HepG2 (cell line): ENCODE results near the gene MTCH2. TPM values are rescaled to one million over a fixed set of nuclear protein-coding genes. Genes with fewer than 3 reads are reported as not detected.
A peak's percentile ranks its signal among the peaks of the same experiment; 100 is the strongest.

Source experiments
- FOXA3 ChIP-seq: IDR thresholded peaks from 2 replicates; pipeline ENCODE4 v1.6.1; 2016; ENCODE audit warnings: missing genetic modification reagents, missing compliant biosample characterization
- FOXK1 ChIP-seq: sonication (generic); formaldehyde crosslinking; IDR thresholded peaks from 2 replicates; pipeline ENCODE4 v1.4.0; 2020; ENCODE audit warnings: low read depth, missing genetic modification reagents, borderline replicate concordance
- HHEX ChIP-seq: IDR thresholded peaks from 2 replicates; pipeline ENCODE4 v1.6.1; 2016; ENCODE audit warnings: control low read depth
- MXD4 ChIP-seq: IDR thresholded peaks from 2 replicates; pipeline ENCODE4 v1.6.1; 2016; ENCODE audit warnings: mild to moderate bottlenecking, missing biosample characterization, missing genetic modification reagents
- MXI1 ChIP-seq: IDR thresholded peaks from 3 replicates; pipeline ENCODE4 v1.6.1; 2012; ENCODE audit warnings: low read depth, low read length, inconsistent platforms, borderline replicate concordance
- NCOA2 ChIP-seq: sonication (generic); formaldehyde crosslinking; IDR thresholded peaks from 2 replicates; pipeline ENCODE4 v1.8.0; 2022; ENCODE audit warnings: inconsistent platforms
- REL ChIP-seq: sonication (generic); formaldehyde crosslinking; conservative IDR thresholded peaks from 2 replicates; pipeline ENCODE4 v1.8.0; 2022; ENCODE audit warnings: mild to moderate bottlenecking, missing genetic modification reagents, moderate library complexity
- SSRP1 ChIP-seq: IDR thresholded peaks from 2 replicates; pipeline ENCODE4 v1.6.1; 2016; ENCODE audit warnings: control low read depth
- TCF7 ChIP-seq: sonication (generic); IDR thresholded peaks from 2 replicates; pipeline ENCODE4 v1.6.1; 2016; ENCODE audit warnings: antibody characterized with exemption, low read depth
- TOE1 ChIP-seq: sonication (generic); formaldehyde crosslinking; IDR thresholded peaks from 2 replicates; pipeline ENCODE4 v1.4.0; 2020; ENCODE audit warnings: mild to moderate bottlenecking, missing genetic modification reagents
- XRCC5 ChIP-seq: fragments of 200-400 bp; formaldehyde crosslinking; optimal IDR thresholded peaks from 2 replicates; pipeline ENCODE3; 2017; ENCODE audit warnings: mild to moderate bottlenecking, low read length
- ZNF20 ChIP-seq: sonication (generic); formaldehyde crosslinking; IDR thresholded peaks from 2 replicates; pipeline ENCODE4 v1.4.0; 2020; ENCODE audit warnings: mild to moderate bottlenecking, moderate library complexity, missing genetic modification reagents
- ZNF337 ChIP-seq: sonication (generic); formaldehyde crosslinking; IDR thresholded peaks from 2 replicates; pipeline ENCODE4 v1.5.1; 2020; ENCODE audit warnings: missing genetic modification reagents, low read depth, mild to moderate bottlenecking, borderline replicate concordance
- ZNF501 ChIP-seq: sonication (generic); formaldehyde crosslinking; IDR thresholded peaks from 2 replicates; pipeline ENCODE4 v1.5.1; 2020; ENCODE audit warnings: mild to moderate bottlenecking, moderate library complexity, missing genetic modification reagents
- ZNF558 ChIP-seq: sonication (generic); formaldehyde crosslinking; IDR thresholded peaks from 2 replicates; pipeline ENCODE4 v1.9.0; 2022; ENCODE audit warnings: mild to moderate bottlenecking, missing genetic modification reagents, borderline replicate concordance
- ZNF563 ChIP-seq: sonication (generic); formaldehyde crosslinking; IDR thresholded peaks from 2 replicates; pipeline ENCODE4 v1.8.0; 2022; ENCODE audit warnings: mild to moderate bottlenecking, moderate library complexity, missing genetic modification reagents
- ZNF737 ChIP-seq: sonication (generic); formaldehyde crosslinking; IDR thresholded peaks from 2 replicates; pipeline ENCODE4 v1.5.0; 2020; ENCODE audit warnings: missing genetic modification reagents, mild to moderate bottlenecking, borderline replicate concordance
- ZNF816 ChIP-seq: sonication (generic); formaldehyde crosslinking; IDR thresholded peaks from 2 replicates; pipeline ENCODE4 v1.8.0; 2022; ENCODE audit warnings: missing genetic modification reagents, mild to moderate bottlenecking, borderline replicate concordance
- ZSCAN20 ChIP-seq: sonication (generic); formaldehyde crosslinking; IDR thresholded peaks from 2 replicates; pipeline ENCODE4 v1.4.0; 2020; ENCODE audit warnings: missing genetic modification reagents, mild to moderate bottlenecking, borderline replicate concordance
- polyA plus RNA-seq, 8 experiments: library from polyadenylated mRNA; depleted of rRNA in 3 of 8; stranded (reverse) in 7 of 8; unstranded in 1 of 8; fragments of >200 nt; fragmentation: Illumina TruSeq in 4 of 8; extraction: Trizol in 4 of 8; gene quantifications; 2 replicates each; pipeline versions ENCODE4 v1.2.1 to v1.2.3, GENCODE V29; 2011 to 2016; ENCODE audit warnings: low read depth in 4 of 8, missing spikeins in 1 of 8, mixed read lengths in 1 of 8; ENCODE audit not compliant: insufficient read depth in 1 of 8
- total RNA-seq, 5 experiments: library from RNA; depleted of rRNA; stranded (reverse); fragments of >200 nt; fragmentation: Illumina TruSeq; extraction: Trizol; gene quantifications; 2 replicates each; pipeline ENCODE4 v1.2.3, GENCODE V29; 2016; ENCODE audit warnings: low read depth in 1 of 5
- TF ChIP-seq, protein P1 (sequence below): sonication (generic); formaldehyde crosslinking; IDR thresholded peaks from 2 replicates; pipeline ENCODE4 v1.5.1; 2020; ENCODE audit warnings: mild to moderate bottlenecking, missing genetic modification reagents, borderline replicate concordance
- TF ChIP-seq, protein P2 (sequence below): sonication (generic); formaldehyde crosslinking; IDR thresholded peaks from 2 replicates; pipeline ENCODE4 v1.5.0; 2020; ENCODE audit warnings: missing genetic modification reagents, mild to moderate bottlenecking, borderline replicate concordance
- TF ChIP-seq, protein P3 (sequence below): sonication (generic); formaldehyde crosslinking; IDR thresholded peaks from 2 replicates; pipeline ENCODE4 v1.8.0; 2023; ENCODE audit warnings: mild to moderate bottlenecking, missing genetic modification reagents
- TF ChIP-seq, protein P4 (sequence below): sonication (generic); formaldehyde crosslinking; IDR thresholded peaks from 2 replicates; pipeline ENCODE4 v1.8.0; 2022; ENCODE audit warnings: mild to moderate bottlenecking, missing genetic modification reagents

The MTCH2 gene
- total and polyA plus RNA-seq, 2 of the 13 experiments (the other 11 are each of a cell fraction or from before 2014, with no cell fraction given): 112 to 272 TPM

DNA sequence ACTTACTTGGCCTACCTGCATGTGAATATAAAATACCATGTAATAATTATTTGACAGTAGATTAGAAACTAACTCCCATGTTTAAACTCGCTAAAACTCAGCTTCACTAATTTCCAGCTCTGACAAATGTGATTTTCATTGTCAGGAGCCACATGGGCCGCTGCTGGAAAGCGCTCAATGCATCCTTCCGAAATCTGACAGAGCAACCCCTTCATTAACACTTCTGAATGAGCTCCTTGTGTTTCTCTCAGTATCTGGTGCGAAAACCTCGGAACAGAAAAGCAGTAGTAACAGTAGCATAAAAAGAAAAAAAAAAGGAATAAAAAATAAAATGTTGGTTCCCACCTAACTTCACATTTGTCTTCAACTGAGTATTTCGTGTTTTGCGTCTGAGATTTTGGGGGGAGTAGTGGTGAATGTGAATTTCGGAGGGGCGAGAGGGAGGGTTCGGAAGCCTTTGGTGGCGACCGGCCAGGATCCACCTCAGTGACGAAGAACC is 710 bp downstream of the MTCH2 start (continued):
- TF ChIP-seq, protein P1, sequence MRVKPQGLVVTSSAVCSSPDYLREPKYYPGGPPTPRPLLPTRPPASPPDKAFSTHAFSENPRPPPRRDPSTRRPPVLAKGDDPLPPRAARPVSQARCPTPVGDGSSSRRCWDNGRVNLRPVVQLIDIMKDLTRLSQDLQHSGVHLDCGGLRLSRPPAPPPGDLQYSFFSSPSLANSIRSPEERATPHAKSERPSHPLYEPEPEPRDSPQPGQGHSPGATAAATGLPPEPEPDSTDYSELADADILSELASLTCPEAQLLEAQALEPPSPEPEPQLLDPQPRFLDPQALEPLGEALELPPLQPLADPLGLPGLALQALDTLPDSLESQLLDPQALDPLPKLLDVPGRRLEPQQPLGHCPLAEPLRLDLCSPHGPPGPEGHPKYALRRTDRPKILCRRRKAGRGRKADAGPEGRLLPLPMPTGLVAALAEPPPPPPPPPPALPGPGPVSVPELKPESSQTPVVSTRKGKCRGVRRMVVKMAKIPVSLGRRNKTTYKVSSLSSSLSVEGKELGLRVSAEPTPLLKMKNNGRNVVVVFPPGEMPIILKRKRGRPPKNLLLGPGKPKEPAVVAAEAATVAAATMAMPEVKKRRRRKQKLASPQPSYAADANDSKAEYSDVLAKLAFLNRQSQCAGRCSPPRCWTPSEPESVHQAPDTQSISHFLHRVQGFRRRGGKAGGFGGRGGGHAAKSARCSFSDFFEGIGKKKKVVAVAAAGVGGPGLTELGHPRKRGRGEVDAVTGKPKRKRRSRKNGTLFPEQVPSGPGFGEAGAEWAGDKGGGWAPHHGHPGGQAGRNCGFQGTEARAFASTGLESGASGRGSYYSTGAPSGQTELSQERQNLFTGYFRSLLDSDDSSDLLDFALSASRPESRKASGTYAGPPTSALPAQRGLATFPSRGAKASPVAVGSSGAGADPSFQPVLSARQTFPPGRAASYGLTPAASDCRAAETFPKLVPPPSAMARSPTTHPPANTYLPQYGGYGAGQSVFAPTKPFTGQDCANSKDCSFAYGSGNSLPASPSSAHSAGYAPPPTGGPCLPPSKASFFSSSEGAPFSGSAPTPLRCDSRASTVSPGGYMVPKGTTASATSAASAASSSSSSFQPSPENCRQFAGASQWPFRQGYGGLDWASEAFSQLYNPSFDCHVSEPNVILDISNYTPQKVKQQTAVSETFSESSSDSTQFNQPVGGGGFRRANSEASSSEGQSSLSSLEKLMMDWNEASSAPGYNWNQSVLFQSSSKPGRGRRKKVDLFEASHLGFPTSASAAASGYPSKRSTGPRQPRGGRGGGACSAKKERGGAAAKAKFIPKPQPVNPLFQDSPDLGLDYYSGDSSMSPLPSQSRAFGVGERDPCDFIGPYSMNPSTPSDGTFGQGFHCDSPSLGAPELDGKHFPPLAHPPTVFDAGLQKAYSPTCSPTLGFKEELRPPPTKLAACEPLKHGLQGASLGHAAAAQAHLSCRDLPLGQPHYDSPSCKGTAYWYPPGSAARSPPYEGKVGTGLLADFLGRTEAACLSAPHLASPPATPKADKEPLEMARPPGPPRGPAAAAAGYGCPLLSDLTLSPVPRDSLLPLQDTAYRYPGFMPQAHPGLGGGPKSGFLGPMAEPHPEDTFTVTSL (CRISPR knock-in tag): peak; percentile 39; the same call in 1 of the 2 replicates
- TF ChIP-seq ZNF558 (CRISPR knock-in tag): no peak
- no peak for TF ChIP-seq HHEX (CRISPR knock-in tag)
- 0 out of 2 replicates have a peak, but pooled peaks have one; percentile 60 for TF ChIP-seq ZNF20 (CRISPR knock-in tag)
- no peak for TF ChIP-seq ZSCAN20 (CRISPR knock-in tag)
- TF ChIP-seq TCF7: peak; percentile 37; the same call in 1 of the 2 replicates
- TF ChIP-seq, protein P2, sequence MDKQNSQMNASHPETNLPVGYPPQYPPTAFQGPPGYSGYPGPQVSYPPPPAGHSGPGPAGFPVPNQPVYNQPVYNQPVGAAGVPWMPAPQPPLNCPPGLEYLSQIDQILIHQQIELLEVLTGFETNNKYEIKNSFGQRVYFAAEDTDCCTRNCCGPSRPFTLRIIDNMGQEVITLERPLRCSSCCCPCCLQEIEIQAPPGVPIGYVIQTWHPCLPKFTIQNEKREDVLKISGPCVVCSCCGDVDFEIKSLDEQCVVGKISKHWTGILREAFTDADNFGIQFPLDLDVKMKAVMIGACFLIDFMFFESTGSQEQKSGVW: no peak
- TF ChIP-seq ZNF816: peak; percentile 81; the same call in 1 of the 2 replicates
- no peak for TF ChIP-seq XRCC5
- TF ChIP-seq SSRP1: 0 out of 2 replicates have a peak, but pooled peaks have one; percentile 39
- TF ChIP-seq FOXA3 (CRISPR knock-in tag): no peak
- TF ChIP-seq TOE1: no peak
- TF ChIP-seq, protein P3, sequence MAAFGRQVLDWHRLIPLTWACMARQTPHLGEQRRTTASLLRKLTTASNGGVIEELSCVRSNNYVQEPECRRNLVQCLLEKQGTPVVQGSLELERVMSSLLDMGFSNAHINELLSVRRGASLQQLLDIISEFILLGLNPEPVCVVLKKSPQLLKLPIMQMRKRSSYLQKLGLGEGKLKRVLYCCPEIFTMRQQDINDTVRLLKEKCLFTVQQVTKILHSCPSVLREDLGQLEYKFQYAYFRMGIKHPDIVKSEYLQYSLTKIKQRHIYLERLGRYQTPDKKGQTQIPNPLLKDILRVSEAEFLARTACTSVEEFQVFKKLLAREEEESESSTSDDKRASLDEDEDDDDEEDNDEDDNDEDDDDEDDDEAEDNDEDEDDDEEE: 0 out of 2 replicates have a peak, but pooled peaks have one; percentile 6
- TF ChIP-seq NCOA2 (CRISPR knock-in tag): no peak
- no peak for TF ChIP-seq REL (CRISPR knock-in tag)
- TF ChIP-seq ZNF563 (CRISPR knock-in tag): no peak
- TF ChIP-seq FOXK1 (CRISPR knock-in tag): no peak
- TF ChIP-seq, protein P4, sequence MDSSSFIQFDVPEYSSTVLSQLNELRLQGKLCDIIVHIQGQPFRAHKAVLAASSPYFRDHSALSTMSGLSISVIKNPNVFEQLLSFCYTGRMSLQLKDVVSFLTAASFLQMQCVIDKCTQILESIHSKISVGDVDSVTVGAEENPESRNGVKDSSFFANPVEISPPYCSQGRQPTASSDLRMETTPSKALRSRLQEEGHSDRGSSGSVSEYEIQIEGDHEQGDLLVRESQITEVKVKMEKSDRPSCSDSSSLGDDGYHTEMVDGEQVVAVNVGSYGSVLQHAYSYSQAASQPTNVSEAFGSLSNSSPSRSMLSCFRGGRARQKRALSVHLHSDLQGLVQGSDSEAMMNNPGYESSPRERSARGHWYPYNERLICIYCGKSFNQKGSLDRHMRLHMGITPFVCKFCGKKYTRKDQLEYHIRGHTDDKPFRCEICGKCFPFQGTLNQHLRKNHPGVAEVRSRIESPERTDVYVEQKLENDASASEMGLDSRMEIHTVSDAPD (CRISPR knock-in tag): no peak
- 0 out of 2 replicates have a peak, but pooled peaks have one; percentile 7 for TF ChIP-seq ZNF337
- no peak for TF ChIP-seq ZNF737 (CRISPR knock-in tag)
- TF ChIP-seq ZNF501 (CRISPR knock-in tag): no peak
- TF ChIP-seq MXI1: no peak
- no peak for TF ChIP-seq MXD4
